ENCODE results near the gene OR8K3.

OR8K3 gene

GRCh38 chr11:56314844-56315243 lies at the start of gene OR8K3:
OR8K3 (plus strand) TSS chr11:56315144; CDS start chr11:56318307, 3,163 bp downstream.
- no peak for FAIRE-seq

GRCh38 chr11:56271092-56271491 lies 43.9 kb upstream of the OR8K3 start:
- no peak for FAIRE-seq

GRCh38 chr11:56273854-56274253 lies 41.1 kb upstream of the OR8K3 start, which contains the start of gene OR5T1:
OR5T1 (plus strand) TSS chr11:56274154; CDS start chr11:56275639, 1,485 bp downstream.
- FAIRE-seq = no peak

GRCh38 chr11:56292154-56292553 lies 22.8 kb upstream of the OR8K3 start, which contains the start of gene OR8H1:
OR8H1 (minus strand) TSS chr11:56292254; CDS start chr11:56291062, 1,192 bp downstream.
- no peak for FAIRE-seq

DNA sequence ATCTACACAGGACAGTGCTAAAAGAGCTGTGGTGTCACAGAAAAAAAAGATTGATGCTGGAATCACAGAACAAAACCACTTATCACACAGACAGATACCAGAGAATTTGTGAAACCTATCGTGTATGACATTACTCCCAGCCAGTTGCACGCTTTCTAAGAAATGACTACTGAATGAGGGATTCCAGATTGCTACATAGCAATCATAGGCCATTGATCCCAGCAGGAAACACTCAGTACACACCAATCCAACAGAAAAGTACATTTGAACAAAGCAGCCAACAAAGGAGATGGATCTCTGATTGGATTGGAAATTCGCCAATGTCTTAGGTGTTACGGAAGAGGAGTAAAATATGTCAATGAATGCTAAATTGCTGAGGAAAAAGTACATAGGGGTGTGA lies 18.0 kb upstream of the OR8K3 start:
- no peak for FAIRE-seq

DNA sequence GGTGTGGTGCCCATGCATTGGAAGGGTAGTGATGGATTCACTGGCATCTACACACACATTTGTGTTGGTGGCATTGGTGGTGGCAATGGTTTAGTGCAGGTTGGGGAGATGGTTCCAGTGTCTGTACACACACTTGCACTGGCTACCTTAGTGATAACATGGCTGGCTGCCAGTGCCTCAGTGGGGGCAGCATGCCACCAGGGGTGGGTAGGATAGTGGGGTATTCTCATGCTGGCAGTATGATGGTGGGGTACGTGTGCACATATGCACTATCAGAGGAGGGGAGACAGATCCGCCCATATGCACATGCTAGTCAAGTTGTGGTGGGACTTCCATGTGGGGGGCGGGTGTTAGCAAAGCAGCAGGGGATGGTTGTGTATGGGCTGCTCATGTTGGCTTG lies 7.1 kb upstream of the OR8K3 start:
- FAIRE-seq = no peak

- no peak for FAIRE-seq
These were observed 17.0 kb downstream of the OR8K3 start for GRCh38 chr11:56331861-56332491.

- FAIRE-seq = no peak
These were observed 18.2 kb downstream of the OR8K3 start for GRCh38 chr11:56333156-56333555.

GRCh38 chr11:56340289-56340688 lies 25.3 kb downstream of the OR8K3 start:
- no peak for FAIRE-seq

DNA sequence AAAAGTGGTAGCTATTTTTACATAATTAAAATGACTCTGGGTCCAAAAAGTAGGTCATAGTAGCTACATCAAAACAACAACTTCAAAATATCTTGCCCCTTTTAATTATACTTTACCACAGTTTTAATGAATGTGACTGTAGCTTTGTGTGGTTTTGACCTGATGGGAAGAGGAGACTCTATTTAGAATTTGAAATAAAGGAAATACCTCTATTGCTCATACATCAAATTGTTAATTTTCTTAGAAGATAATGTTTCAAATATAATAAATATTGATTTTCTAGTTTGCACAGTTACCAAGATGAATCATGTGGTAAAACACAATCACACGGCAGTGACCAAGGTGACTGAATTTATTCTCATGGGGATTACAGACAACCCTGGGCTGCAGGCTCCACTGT lies 30.8 kb downstream of the OR8K3 start, which contains the start of gene OR8K1:
TSS of gene OR8K1 (plus strand) at position 301 of the 400 bp plus-strand sequence. CDS start at position 301, 0 bp downstream.
- FAIRE-seq = no peak

GRCh38 chr11:56353991-56354390 lies 39.0 kb downstream of the OR8K3 start, which contains the start of gene OR8J1:
OR8J1 (plus strand) TSS chr11:56354291; CDS start chr11:56360247, 5,956 bp downstream.
- no peak for FAIRE-seq
